HG03064 (cell line): Measurements from ENCODE around the gene SLC16A11.

Source experiments
- ATAC-seq: cut with Tn5 transposase; IDR thresholded peaks from one replicate; pipeline ENCODE4 v1.9.1; 2021; ENCODE audit warnings: low read depth; ENCODE audit not compliant: unreplicated experiment

Gene SLC16A11

DNA sequence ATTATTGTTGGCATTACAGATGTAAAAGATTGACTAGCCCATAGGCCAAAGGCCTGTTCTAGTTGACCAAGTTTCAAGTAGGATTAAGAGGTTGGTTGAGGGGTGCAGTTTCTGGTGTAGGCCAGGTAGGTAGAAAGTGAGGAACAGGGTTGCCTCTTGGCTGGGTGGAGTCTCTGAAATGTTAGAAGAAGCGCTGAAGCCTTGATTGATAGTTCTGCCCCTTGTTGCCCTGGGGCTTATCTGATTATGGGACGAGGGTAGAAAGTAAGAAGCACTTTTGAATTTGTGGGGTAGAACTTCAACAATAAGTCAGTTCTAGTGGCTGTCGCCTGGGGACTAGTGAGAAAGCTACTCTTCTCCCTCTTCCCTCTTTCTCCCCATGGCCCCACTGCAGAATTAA lies 14.8 kb downstream of the SLC16A11 start:
- no peak for ATAC-seq

DNA sequence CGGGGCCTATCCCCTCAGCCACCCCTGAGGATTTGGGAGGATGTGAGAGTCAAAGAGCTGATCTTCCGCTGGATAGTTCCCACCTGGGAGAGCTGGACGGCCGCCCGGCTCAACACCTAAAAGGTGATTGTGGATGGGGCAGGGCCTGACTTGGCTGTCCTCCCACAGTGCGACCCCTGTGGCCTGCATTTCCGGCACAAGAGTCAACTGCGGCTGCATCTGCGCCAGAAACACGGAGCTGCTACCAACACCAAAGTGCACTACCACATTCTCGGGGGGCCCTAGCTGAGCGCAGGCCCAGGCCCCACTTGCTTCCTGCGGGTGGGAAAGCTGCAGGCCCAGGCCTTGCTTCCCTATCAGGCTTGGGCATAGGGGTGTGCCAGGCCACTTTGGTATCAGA lies 16.6 kb downstream of the SLC16A11 start:
- no peak for ATAC-seq

DNA sequence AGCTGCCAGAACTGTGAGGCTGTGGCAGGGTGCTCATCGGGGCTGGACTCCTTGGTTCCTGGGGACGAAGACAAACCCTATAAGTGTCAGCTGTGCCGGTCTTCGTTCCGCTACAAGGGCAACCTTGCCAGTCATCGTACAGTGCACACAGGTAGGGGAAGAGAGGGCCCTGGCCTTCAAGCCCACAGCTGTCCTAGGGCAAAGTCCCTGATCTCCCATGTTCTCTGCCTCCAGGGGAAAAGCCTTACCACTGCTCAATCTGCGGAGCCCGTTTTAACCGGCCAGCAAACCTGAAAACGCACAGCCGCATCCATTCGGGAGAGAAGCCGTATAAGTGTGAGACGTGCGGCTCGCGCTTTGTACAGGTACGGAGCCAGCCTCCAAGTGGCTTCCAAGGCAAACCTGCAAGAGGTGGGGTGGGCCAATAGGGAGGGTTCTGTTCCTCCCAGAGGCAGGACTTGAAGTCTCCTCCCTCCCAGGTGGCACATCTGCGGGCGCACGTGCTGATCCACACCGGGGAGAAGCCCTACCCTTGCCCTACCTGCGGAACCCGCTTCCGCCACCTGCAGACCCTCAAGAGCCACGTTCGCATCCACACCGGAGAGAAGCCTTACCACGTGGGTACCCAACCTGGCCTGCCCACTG lies 17.3 kb downstream of the SLC16A11 start:
- no peak for ATAC-seq

DNA sequence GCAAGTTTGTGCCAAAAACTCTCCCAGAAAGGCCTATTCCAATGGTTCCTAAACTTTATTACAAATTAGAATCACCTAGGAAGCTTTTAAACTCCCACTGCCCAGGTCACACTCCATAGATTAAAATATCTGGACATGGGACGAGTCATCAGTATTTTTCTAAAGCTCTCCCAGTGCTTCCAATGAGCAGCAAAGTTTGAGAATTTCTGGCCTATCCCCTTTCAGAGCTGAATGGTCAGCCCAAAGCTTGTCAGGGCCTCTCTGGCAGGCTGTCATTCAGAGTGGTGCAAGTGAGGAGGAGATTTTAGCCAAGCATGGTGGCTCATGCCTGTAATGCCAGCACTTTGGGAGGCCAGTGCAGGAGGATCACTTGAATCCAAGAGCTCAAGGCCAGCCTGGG lies 18.6 kb downstream of the SLC16A11 start:
- ATAC-seq = no peak

DNA sequence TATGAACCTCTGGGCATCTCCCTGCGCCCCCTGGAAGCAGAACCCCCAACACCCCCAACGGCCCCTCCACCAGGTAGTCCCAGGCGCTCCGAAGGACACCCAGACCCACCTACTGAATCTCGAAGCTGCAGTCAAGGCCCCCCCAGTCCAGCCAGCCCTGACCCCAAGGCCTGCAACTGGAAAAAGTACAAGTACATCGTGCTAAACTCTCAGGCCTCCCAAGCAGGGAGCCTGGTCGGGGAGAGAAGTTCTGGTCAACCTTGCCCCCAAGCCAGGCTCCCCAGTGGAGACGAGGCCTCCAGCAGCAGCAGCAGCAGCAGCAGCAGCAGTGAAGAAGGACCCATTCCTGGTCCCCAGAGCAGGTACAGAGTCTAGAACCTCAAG lies 19.5 kb downstream of the SLC16A11 start:
- ATAC-seq = no peak

DNA sequence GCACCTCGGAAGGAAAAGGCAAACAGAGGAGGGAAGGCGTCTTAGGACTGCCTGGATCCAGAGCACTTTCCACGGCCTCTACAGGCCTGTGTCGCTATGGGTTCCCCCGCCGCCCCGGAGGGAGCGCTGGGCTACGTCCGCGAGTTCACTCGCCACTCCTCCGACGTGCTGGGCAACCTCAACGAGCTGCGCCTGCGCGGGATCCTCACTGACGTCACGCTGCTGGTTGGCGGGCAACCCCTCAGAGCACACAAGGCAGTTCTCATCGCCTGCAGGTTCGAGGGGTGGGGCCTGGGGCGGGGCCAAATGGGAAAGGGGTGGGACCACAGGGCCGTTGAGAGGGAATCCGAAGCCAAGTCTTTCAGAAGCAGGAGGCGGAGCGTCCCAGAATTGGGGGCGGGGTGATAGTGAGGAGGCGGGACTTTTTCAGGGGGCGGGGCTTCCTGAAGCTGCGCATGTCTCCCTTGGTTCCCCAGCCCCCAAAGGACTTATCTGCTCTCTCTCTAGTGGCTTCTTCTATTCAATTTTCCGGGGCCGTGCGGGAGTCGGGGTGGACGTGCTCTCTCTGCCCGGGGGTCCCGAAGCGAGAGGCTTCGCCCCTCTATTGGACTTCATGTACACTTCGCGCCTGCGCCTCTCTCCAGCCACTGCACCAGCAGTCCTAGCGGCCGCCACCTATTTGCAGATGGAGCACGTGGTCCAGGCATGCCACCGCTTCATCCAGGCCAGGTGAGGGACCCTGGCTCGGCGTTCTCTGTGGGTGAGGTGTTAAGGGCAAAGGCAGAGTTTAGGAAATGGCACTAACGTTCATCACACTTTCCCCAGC lies 20.1 kb downstream of the SLC16A11 start:
- ATAC-seq = no peak

DNA sequence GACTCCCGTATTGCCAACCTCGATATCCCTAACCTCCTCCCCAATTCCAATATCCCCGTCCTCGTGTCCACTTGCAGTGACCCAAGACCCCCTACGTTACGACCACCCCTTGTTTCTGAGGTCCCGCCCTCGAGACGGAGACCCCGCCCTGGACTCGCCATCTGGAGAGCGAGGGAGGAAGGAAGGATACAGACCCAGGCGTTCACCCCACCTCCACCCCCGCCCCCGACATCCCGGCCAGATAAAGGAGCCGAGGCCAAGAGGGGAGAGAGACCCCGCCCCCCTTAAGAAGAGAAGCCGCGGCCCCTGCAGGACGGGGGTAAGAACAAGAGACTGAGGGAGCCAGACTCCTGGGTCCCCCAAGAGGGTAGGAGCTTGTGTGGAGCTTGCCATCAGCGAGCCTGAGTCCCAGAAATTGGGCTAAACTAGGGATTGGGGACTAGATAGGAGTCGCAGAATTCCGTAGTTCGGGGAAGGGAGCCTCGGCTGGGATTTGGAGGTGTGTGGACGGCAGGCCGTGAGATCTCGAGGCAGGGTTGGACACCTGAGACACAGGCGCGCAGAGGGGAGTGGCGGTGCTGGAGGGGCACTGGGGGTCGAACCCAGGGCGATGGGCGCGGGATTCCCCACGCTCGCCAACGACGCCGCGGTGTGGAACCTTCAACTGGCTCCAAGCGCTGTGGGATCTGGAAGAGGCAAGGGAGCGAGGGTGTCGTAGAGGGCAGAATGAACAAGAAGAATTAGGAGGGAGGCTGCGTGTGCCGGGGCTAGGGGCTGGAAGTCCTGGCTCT lies 20.9 kb downstream of the SLC16A11 start, which contains the start of gene BCL6B:
Gene BCL6B (plus strand): TSS at position 270 of the 791 bp plus-strand sequence. CDS start 622 bp downstream, outside the sequence.
- ATAC-seq = no peak

DNA sequence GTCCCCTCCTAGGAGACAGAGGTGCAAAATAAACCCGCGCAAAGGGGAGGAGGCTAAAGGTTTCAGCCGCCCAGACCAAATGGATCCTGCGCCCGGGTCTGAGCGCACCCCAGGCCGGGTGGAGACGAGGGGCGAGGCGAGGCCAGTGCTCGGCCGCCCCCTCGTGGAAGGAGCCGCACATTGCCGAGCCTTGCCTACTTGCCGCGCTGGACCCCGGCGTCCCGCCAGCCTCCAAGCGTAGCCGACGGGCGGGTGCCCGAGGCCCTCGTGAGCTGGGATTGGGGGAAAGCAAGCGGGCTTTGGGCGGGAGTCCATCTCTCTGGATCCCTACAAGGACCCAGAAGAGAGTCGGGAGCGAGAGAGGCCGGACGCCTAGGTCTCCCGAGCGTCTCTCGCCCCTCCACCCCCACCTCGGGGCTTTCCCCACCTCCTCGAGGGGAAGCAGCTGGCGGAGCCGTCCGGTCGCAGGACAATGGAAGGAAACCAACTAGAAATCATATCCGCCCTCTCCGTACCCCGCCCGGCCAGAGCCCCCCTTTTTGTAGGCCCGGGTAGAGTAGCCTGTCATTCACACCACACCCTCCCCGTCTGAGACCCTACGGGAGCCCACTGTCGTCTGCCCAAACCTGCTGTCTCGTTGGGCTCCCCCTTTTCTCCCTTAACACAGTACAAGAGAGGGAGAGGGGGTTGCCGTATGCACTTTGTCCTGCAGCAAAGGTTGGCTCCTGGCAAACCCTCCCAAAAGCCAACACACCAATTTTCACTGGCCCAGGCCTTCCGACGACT lies 21.7 kb downstream of the SLC16A11 start:
- ATAC-seq = no peak

DNA sequence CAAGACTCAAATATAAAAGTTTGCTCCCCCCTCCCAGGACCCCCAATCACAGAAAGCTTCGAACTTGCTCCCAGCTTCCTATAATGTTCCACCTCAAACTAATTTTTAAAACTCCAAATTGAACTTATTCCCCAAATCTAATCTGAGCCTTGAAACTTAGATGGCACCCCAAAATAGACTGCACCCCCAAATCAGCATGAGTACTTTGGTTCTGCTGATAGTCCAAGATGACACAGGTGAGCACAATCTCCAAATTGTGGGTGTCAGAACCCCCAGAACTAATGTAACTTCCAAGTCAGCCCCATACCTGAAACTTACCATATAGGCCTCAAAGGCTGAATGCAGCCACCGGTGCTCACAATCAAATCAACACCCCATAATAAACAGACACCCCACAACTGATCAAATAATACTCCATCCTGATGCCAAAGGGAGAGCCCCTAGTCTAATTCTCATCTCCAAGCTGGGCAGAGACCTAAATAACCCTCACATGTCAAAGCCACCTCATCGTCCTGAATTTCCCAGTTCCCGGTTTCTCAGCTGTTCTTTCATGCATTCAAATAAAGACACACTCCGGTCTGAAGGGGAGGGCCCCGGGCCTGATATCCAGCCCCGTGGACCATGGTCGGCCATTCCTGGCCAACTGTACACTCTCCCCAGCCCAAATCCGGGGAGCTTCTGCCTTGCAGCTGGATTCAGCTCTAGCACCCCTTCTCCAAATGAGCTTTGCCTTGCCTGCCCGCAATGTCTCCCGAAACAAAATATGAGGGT lies 22.8 kb downstream of the SLC16A11 start:
- ATAC-seq = no peak

DNA sequence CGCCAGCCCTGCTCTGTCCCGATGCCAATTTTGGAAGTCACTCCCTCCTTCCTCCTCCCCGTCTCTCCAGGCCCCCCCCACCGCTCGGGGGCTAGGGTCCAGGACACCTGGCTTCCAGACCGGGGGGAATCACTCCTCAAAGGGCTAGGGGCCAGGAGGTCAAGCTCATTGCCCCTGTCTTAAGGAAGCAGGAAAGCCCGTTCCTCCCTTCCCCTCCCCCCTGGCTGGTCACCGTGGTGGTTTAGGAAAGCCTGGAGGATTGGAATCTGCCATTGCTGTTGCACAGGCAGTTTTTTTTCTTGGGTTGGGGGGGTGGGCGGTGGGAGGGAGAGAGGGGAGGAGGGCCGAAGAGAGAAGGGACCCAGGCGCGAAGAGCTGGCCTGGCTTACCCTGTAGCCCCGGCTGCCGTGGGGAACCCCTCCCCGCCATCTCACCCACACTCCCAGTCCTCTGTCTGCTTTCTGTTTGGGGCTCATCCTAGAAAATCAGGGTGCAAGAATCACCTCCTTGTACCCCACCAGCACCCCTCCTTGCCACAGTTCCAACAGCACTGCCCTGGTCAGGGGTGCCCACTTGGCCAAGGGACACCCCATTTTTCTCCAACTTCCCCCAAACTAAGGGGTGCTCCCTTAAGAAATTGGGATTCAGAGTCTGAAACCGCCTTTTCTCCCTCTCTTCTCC lies 23.9 kb downstream of the SLC16A11 start:
- ATAC-seq = no peak

DNA sequence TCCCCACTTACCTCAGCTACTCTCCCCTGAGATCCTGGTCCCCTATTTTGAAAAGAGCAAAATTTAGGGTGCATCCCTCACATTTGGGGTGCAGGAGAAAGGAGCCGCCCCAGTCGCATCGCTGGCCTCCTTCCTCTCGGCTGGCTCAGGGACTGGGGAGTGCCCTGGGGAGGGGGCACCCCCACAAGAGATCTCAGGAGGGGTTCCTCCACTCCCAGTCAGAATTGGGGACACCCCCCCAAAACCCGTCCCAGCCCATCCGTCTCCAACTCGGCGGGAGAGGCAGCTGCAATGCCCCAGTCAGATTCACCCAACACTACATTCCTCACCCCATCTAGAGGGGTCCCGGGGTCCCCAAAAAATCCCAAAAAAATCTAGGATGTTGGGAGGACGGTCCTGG lies 24.5 kb downstream of the SLC16A11 start:
- ATAC-seq = no peak

DNA sequence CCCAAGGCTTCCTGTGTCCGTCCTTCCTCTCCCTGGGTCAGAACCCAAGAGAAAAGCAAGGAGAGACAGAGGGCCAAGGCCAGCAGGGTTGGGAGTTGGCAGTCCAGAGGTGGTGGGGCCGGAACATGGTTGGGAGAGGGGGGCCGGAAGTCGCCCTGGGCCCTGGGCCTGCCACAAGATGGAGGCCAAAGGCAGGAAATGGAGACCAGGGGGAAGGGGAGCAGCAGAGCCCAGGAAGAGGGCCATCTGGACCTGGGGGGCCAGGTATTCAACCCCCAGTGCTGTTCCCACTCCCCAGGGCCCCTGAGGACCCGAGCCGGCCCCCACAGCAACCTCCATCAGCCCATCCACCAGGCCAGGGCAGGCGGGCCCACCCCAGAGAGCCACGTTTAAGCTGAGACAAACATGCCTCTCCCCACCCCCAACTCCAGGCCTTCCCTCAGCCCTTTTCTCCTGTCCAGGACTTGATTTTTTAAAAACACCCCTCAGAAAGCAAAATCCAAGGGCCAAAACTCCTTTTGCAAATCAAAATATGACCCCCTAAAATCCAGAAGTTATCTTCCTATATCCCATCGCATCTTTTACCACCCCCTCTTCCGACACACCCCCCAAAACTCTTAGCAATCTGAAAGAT lies 25.4 kb downstream of the SLC16A11 start:
- no peak for ATAC-seq

DNA sequence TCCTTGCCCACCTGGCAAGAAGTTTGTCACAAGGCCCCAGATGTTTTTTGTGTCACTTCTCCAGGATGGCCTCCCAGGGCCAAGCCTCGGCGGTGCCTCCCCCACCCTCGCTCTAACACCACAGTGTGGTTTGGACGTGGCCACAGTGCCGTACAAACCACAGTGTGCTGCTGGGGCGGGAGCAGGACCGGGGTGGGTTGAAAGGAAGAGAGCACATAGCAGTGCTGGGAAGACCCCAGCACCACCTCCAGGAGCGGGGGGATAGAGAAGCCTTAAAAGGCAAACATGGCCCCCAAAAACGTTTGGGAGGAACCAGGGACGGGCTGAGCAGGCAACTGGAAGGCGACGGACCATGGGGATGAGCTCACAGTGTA lies 26.1 kb downstream of the SLC16A11 start:
- ATAC-seq = no peak

DNA sequence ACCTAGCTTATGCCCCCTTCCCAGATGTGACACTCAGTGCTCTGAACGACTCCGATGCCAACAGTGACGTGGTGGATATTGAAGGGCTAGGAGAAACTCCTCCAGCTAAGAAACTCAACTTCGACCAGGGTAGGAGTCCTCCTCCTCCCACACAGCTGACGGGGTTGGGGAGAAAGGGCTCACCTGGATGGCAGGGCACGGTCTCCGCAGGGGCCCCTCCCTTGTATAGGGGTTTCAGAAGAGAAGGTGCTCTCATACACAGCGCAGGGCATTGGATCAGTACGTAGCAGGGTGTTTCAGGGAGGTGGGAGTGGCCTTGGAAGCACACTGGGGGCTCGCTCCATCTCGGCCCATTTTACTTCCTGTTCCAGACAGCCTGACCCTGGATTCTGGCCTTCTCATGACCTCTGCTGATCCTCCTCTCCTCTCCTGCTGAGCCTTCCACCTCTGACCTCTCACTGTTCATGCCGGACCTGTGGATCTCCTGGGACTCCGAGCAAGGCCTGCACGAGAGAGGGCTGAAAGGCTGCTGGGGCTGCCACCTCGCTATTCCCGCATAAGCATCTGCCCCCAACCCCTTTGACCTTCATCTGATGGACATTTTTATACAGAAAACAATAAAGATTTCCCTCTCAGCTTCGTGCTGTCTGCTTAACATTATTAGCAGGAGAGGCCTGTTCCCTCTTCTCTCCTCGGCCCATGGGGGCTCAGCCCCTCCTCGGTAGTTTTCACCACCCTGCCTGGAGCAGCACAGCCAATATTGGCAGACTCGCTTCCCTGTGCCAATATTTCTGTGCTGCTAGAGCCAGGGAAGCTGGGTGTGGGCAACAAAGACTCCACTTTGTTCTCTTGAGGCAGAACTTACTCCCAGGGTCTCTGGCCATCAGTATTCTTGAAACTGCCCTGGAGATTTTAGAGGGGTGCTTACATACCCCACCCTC lies 26.7 kb downstream of the SLC16A11 start:
- ATAC-seq = no peak

DNA sequence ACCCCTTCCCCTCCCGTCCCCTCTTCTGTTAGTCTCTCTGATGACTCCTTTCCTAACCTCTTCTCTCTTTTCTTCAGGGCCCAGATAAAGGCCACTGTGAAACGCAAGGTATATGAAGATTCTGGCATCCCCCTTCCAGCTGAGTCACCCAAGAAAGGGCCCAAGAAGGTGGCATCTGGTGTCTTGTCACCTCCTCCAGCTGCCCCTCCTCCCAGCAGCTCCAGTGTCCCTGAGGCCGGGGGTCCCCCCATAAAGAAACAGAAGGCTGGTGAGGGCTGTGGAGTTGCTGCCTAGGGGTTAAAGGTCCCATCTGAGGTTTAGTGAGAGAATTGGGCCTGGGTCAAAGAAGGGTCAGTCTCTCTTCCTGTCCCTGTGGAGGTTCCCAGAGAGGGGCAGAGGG lies 27.5 kb downstream of the SLC16A11 start:
- no peak for ATAC-seq

DNA sequence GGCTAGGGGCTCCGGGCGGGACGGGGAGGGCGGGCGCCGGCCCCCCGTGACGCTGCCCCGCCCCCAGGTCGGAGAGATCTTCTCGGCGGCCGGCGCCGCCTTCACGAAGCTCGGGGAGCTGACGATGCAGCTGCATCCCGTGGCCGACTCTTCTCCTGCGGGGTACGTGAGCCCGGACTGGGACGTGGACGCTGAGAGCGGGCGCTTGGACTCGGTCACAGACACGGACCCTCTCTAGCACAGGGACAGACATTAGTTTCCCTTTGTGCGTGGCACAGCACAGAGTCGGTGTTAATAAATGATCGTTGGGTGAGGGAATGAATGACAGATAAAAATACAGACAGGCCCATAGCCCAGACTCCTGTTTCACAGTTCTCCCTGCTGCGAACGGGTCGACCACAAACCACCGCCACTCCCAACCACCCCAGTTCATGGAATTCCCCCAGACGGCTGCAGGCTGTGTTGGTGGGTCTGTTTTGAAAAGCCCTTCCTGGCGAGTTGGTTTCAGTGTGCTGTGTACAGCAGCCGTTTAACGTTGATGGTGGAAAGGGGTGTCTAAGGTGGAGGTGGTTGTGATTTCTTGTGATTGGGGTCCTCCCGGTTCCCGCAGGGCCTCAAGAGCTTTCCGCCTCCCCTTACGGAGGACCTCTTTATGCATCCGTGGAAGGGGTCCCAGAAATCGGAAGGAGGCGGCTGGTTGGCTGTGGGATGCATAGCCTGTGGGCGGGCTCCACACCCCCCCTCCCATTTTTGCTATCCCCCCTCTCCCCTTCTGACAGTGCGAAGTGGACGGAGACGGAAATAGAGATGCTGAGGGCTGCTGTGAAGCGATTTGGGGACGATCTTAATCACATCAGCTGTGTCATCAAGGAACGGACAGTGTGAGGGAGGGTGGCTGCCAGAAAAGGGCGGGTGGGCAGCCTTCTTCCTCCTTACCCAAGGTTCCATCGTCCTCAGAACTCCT lies 28.6 kb downstream of the SLC16A11 start:
- ATAC-seq = peak; percentile 5
